HepG2 (cell line): ENCODE measurements around the gene CHADL. TPM values are rescaled to one million over a fixed set of nuclear protein-coding genes. Genes with fewer than 3 reads are reported as not detected.

Source experiments
- BRD4 ChIP-seq: sonication (generic); formaldehyde crosslinking; IDR thresholded peaks from 2 replicates; pipeline ENCODE4 v1.4.0; 2020; ENCODE audit warnings: missing genetic modification reagents
- GABPB1 ChIP-seq: IDR thresholded peaks from 2 replicates; pipeline ENCODE4 v1.6.1; 2016; ENCODE audit warnings: mild to moderate bottlenecking, missing genetic modification reagents, moderate library complexity, missing compliant biosample characterization
- HIC2 ChIP-seq: sonication (generic); formaldehyde crosslinking; IDR thresholded peaks from 2 replicates; pipeline ENCODE4 v1.9.0; 2022; ENCODE audit warnings: low read depth, missing genetic modification reagents
- MIXL1 ChIP-seq: IDR thresholded peaks from 2 replicates; pipeline ENCODE4 v1.6.1; 2016
- NONO ChIP-seq, 2 experiments: fragments of 450-650 bp in 1 of 2; sonication (generic) in 1 of 2; formaldehyde crosslinking in 1 of 2; IDR thresholded peaks in 1 of 2; conservative IDR thresholded peaks in 1 of 2; 2 replicates each; pipeline versions ENCODE4 v1.6.1 to v1.8.0; 2017 to 2022; ENCODE audit warnings: mild to moderate bottlenecking in 1 of 2, missing genetic modification reagents in 1 of 2, moderate library complexity in 1 of 2
- NR2F2 ChIP-seq: IDR thresholded peaks from 2 replicates; pipeline ENCODE4 v1.6.1; 2012; ENCODE audit warnings: low read depth, inconsistent platforms, borderline replicate concordance
- PBX3 ChIP-seq: sonication (generic); formaldehyde crosslinking; IDR thresholded peaks from 2 replicates; pipeline ENCODE4 v1.8.1; 2023; ENCODE audit warnings: missing genetic modification reagents, inconsistent platforms, borderline replicate concordance
- REST ChIP-seq, 2 experiments: IDR thresholded peaks; 2 replicates each; pipeline ENCODE4 v1.6.1; 2011 to 2012; ENCODE audit warnings: low read length in 2 of 2, borderline replicate concordance in 1 of 2, low read depth in 1 of 2, mild to moderate bottlenecking in 1 of 2, moderate library complexity in 1 of 2
- SP4 ChIP-seq: sonication (generic); formaldehyde crosslinking; IDR thresholded peaks from 2 replicates; pipeline ENCODE4 v1.8.1; 2023; ENCODE audit warnings: mild to moderate bottlenecking, missing genetic modification reagents
- TBL1XR1 ChIP-seq: fragments of 150-350 bp; IDR thresholded peaks from 2 replicates; pipeline ENCODE4 v1.6.1; 2014; ENCODE audit warnings: borderline replicate concordance, low read length; ENCODE audit not compliant: partially characterized antibody
- TFDP2 ChIP-seq: sonication (generic); formaldehyde crosslinking; IDR thresholded peaks from 2 replicates; pipeline ENCODE4 v1.4.0; 2020; ENCODE audit warnings: missing genetic modification reagents
- ZBTB38 ChIP-seq: sonication (generic); formaldehyde crosslinking; IDR thresholded peaks from 2 replicates; pipeline ENCODE4 v1.5.1; 2020; ENCODE audit warnings: mild to moderate bottlenecking, missing genetic modification reagents
- ZNF17 ChIP-seq: sonication (generic); formaldehyde crosslinking; IDR thresholded peaks from 2 replicates; pipeline ENCODE4 v1.5.0; 2020; ENCODE audit warnings: mild to moderate bottlenecking, missing genetic modification reagents
- ZNF280B ChIP-seq: sonication (generic); formaldehyde crosslinking; IDR thresholded peaks from 2 replicates; pipeline ENCODE4 v1.5.0; 2020; ENCODE audit warnings: missing genetic modification reagents, mild to moderate bottlenecking, borderline replicate concordance
- ZNF281 ChIP-seq: sonication (generic); formaldehyde crosslinking; IDR thresholded peaks from 2 replicates; pipeline ENCODE4 v1.4.0; 2020; ENCODE audit warnings: missing genetic modification reagents, borderline replicate concordance
- ZSCAN21 ChIP-seq: sonication (generic); formaldehyde crosslinking; IDR thresholded peaks from 2 replicates; pipeline ENCODE4 v1.8.0; 2022; ENCODE audit warnings: mild to moderate bottlenecking, missing genetic modification reagents, moderate library complexity, borderline replicate concordance
- polyA plus RNA-seq, 8 experiments: library from polyadenylated mRNA; depleted of rRNA in 3 of 8; stranded (reverse) in 7 of 8; unstranded in 1 of 8; fragments of >200 nt; fragmentation: Illumina TruSeq in 4 of 8; extraction: Trizol in 4 of 8; gene quantifications; 2 replicates each; pipeline versions ENCODE4 v1.2.1 to v1.2.3, GENCODE V29; 2011 to 2016; ENCODE audit warnings: low read depth in 4 of 8, missing spikeins in 1 of 8, mixed read lengths in 1 of 8; ENCODE audit not compliant: insufficient read depth in 1 of 8
- total RNA-seq, 5 experiments: library from RNA; depleted of rRNA; stranded (reverse); fragments of >200 nt; fragmentation: Illumina TruSeq; extraction: Trizol; gene quantifications; 2 replicates each; pipeline ENCODE4 v1.2.3, GENCODE V29; 2016; ENCODE audit warnings: low read depth in 1 of 5

The CHADL gene
- total and polyA plus RNA-seq, 2 of the 13 experiments (the other 11 are each of a cell fraction or from before 2014, with no cell fraction given), result 2.8 to 8.1 TPM

GRCh38 chr22:41223535-41223934 lies 17.2 kb downstream of the CHADL start (continued):
- no peak for TF ChIP-seq TFDP2 (CRISPR knock-in tag)
- no peak for TF ChIP-seq MIXL1
- peak; percentile 56; the same call in 1 of the 2 replicates for TF ChIP-seq ZBTB38
- peak; percentile 24 for TF ChIP-seq TBL1XR1
- peak; percentile 66; the same call in 1 of the 2 replicates for TF ChIP-seq ZNF281
- TF ChIP-seq REST (IDR thresholded peaks at IDR 0.05; ENCODE audit: borderline replicate concordance in 1 of 2, low read depth in 1 of 2, low read length in 2 of 2), result no peak
- peak; percentile 67; the same call in 1 of the 2 replicates for TF ChIP-seq ZNF280B (CRISPR knock-in tag)
- TF ChIP-seq SP4 (CRISPR knock-in tag), result peak; percentile 37; the same call in 1 of the 2 replicates
- TF ChIP-seq ZSCAN21, result 0 out of 2 replicates have a peak, but pooled peaks have one; percentile 57
- 0 out of 2 replicates have a peak, but pooled peaks have one; percentile 26 for TF ChIP-seq BRD4 (CRISPR knock-in tag)
- TF ChIP-seq ZNF17 (CRISPR knock-in tag), result no peak
- no peak for TF ChIP-seq NONO (IDR thresholded peaks at IDR 0.05)
- TF ChIP-seq NONO (CRISPR knock-in tag; conservative IDR thresholded peaks at IDR 0.05), result peak; percentile 51; the same call in 1 of the 2 replicates
- no peak for TF ChIP-seq PBX3
- TF ChIP-seq GABPB1 (CRISPR knock-in tag), result 0 out of 2 replicates have a peak, but pooled peaks have one; percentile 10
- peak; percentile 95 for TF ChIP-seq HIC2 (CRISPR knock-in tag)
- TF ChIP-seq NR2F2, result peak; percentile 49
